Cortex of kidney (tissue), 1 donor: ENCODE results near the gene TTC21B.
"Not testable (repeated sequence)": the region's sequence is repeated elsewhere in the genome, so short reads cannot be mapped to it uniquely, and the experiment has no call there.

Experiments
- DNase-seq: peaks from one replicate; lab custom pipeline; 2025; lab: John Stamatoyannopoulos, UW

The TTC21B gene

DNA sequence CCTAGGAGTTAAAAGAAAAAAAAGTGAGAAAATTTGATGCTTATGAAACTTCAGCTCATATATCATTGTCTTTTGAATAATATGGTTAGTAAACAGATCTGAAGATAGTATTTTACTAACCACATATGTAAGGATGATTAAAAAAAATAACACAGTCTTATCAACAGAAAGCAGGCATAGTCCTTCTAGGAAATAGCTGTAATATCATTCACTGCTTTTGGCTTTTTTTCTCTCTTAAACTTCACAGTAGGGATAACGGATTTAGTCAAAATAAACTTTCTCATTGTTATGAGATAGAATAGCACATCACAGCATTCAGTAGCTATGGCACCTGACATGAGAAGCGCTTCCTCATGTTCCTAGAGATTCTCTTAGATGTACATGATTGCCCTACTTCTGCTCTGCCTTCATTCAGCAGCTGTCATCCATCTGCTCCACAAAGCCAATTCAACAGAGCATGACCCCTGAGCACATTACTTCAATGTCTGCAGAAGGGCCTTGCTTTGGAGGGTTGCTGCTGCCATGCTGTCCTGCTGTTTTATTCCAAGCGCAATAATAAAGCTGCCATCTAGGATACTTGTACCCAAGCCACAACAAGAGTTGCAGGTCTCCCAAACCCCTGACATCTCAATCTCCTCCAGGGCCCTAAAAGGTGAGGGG, 67.0 kb downstream of the TTC21B start:
- DNase-seq = no peak

DNA sequence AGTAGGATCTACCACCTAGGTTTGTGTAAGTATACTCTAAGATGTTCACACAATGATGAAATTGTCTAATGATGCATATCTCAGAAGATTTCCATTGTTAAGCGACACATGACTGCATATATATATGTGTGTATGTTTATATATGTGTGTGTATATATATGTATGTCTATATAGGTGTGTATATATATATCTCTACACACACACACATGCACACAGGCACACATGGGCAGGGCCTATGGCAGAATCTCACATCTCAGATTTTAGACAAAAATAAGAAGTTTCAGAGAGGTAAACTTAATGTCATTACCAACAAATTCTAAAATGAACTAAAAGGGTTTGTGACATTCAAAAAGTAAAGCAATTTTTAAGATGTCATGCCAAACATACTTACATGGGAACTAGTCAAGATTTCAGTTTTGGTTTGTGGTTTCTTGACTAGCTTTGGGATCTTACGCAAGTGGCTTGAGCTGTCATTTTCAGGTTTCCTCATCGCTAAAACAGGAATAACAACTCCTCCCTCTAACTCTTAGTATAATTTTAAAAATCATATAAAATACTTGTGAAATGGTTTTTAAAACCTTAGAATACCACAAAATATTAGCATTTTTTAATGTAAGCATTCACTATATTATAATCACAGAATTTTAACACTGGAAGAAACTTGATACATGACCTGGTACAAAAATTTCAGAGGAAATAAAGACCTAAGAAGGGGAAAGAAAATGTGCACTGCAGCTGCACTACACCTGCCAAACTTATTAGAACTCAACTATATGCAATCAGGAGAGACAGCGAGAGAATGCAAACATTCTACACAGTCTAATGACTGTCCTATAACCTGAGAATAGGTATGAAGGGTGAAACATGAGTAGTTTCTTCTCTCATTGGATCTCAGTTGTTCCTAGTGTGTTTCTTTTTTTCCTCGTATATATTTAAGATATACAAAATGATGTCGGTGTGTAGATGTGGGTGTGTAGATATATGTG, 75.7 kb downstream of the TTC21B start:
- DNase-seq = no peak

GRCh38 chr2:165876712-165877111, 76.9 kb downstream of the TTC21B start:
- DNase-seq = no peak

- no peak for DNase-seq
Observed at GRCh38 chr2:165876269-165876668, 77.3 kb downstream of the TTC21B start.

DNA sequence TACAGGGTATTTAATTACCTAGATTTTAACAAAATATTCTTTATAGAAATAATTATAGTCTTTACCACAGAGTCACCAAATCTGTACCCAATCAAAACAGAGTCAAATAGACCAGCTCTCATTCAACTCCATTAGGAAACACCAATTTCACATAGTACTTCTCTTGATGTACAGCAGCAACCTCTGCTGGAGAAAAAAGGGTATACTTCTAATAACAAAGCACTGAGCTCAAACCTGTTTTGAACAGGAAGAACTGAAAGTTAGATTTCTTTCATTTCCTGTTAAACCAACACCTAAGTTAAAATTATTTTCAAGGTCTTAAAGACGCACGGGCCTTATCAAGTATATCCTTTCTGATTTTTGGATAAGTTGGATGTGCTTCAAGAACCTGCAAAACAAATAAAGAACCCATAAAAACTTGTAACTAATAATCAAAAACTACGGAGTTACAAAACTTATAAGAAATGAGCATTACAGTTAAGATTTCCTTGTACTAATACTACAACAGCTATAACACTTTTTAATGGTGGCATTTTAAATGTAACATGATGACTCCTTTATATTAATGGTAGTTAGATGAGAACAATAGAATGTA, 79.0 kb downstream of the TTC21B start:
- DNase-seq = no peak

GRCh38 chr2:165872101-165872791, 81.3 kb downstream of the TTC21B start:
- DNase-seq = no peak

GRCh38 chr2:165871025-165871424, 82.6 kb downstream of the TTC21B start:
- no peak for DNase-seq

DNA sequence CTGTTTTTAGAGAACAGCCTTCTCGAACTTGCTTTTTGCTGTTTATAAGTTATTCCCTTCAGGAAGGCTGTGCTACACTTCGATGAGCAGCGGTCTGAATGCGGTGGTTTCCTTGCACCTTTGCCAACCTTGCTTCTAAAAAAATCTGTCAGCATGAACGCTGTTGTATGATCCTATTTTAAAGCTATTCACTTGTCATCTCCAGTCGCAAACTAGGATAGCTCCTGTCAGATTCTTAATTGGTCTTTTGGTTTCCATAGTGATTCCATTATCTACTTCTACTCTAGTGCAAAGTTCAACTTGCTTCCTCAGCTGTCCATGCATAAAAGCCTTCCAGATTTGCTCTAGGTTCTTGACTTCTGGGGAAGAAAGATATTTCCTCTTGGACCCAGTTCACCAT, 83.2 kb downstream of the TTC21B start:
- DNase-seq = no peak

DNA sequence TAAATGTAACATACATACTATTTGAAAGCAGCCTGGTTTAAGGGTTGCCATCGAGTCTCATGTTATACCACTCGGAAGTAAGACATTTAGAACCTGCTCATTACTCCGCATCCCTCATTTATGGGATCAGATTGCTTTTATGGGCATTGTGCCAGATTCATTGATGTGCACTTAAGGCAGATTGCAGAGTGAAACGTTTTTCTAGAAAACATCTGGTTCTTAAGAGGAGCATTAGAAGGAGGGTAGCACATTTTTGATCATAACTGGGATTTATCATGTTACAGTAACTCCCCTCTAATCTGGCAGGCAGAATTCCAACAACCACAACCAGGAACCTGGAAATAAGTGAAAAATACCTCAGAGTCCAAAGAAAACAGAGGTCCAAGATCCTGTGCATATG, 85.4 kb downstream of the TTC21B start:
- no peak for DNase-seq

DNA sequence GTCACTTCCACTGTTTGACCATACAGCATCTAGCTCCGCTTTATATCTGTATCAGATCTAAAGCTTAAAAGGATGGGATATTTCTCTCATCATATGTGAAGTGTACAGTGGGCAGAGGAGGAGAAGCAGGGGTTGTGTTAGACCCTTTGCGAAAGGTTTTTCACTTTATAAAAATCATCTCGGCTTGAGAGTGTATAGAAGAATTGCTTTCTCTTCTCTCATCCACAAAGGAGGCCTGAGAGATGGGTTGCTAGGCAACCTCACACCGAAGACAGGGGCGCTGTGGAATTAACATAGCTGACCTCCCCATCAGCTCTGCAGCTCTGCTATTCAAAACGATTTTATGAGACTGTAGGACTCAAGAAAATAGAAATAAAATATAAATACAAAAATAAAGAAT, 89.3 kb downstream of the TTC21B start:
- no peak for DNase-seq

- DNase-seq = no peak
Observed at GRCh38 chr2:165863810-165864261, 89.7 kb downstream of the TTC21B start.

DNA sequence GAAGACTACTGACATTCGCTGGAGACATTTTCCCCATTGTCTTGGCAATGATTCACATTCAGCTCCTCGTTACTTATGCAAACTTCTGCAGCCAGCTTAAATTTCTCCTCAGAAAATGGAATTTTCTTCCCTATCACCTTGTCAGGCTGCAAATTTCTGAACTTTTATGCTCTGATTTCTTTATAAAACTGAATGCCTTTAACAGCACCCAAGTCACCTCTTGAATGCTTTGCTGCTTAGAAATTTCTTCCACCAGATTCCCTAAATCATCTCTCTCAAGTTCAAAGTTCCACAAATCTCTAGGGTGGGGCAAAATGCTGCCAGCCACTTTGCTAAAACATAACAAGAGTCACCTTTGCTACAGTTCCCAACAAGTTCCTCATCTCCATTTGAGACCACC, 92.5 kb downstream of the TTC21B start:
- DNase-seq = not testable (repeated sequence)

GRCh38 chr2:165859723-165860122, 93.9 kb downstream of the TTC21B start:
- DNase-seq = not testable (repeated sequence)

GRCh38 chr2:165857876-165858275, 95.7 kb downstream of the TTC21B start:
- no peak for DNase-seq

GRCh38 chr2:165852394-165852793, 101.2 kb downstream of the TTC21B start:
- no peak for DNase-seq

- no peak for DNase-seq
Observed at GRCh38 chr2:165847001-165847400, 106.6 kb downstream of the TTC21B start.

- no peak for DNase-seq
Observed at GRCh38 chr2:165846056-165846455, 107.5 kb downstream of the TTC21B start.

DNA sequence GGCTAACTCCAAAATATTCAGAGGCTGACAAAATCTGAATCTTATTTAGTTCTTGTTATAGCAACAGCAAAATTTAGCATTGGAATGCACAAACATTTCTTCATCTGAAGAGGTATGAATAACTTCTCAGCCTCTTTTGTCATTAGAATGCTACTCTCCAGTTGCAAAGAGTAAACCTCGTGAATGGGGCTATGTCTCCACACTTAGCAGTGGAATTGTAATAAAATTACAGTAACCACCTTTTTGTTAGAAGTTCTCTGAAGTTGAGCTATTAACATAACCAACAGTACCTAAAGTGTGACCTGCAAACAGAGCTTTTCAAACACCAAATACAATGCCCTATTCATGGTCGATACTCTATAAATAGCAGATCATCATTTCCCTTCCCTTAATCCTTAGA, 109.4 kb downstream of the TTC21B start:
- DNase-seq = no peak

GRCh38 chr2:165843351-165843750, 110.2 kb downstream of the TTC21B start:
- DNase-seq = no peak

GRCh38 chr2:165840333-165840958, 113.1 kb downstream of the TTC21B start:
- DNase-seq = no peak

DNA sequence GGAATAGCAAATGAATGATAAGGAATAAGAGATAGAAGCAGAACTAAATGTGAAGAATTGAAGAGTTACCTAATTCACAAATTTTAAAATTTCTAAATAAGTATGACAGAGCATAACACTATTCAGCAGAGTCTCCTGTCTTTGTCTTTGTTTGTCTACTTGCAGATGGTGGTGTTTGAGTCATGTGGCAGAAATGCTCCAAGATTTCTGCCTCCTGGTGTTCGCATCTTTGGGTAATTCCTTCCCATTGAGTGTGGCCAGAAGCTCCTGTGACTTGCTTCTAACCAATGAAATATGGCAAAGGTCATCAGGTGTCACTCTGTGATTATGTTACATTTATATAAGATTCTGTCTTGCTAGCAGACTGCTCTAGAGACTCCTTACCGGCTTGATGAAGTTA, 114.0 kb downstream of the TTC21B start:
- no peak for DNase-seq

DNA sequence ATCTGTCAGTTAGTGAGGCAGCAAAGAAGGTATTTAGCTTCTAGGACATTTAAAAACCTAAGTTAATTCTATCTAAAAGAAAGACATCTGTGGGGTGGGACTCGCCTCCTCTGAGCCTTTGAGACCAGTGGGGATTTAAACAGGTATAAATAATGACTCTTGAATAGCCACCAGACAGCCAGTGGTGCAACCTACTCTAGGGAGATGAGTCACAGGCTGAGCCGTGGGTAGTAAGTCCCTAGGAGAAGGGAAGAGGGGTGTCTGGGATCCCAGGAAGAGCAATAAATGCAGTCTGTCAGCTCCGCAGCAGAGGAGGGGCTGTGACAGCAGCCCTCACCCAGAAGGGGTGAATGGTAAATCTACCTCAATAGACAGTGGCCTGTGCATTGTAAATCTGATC, 116.5 kb downstream of the TTC21B start:
- DNase-seq = no peak
